ENCODE measurements around the gene BICRA. TPM values are rescaled to one million over a fixed set of nuclear protein-coding genes. Genes with fewer than 3 reads are reported as not detected.

BICRA gene
- polyA plus RNA-seq, 3 donors: 0.08 to 4.6 TPM; not detected in 1

GRCh38 chr19:47704656-47705055 lies 95.7 kb downstream of the BICRA start:
- H3K4me1 Mint-ChIP-seq: peaks cover 6% of the 10 kb centered on the region
- peaks cover 0 to 5% (median 0%) of the 10 kb centered on the region in 7 donors for H3K9me3 Mint-ChIP-seq
- no peak overlapping the region for H3K27ac ChIP-seq (ENCODE audit: low read depth in 1 of 2, low read length in 2 of 2)
- peaks cover 25 to 31% of the 10 kb centered on the region in 2 donors for H3K36me3 Mint-ChIP-seq
- no CpG with 5 or more reads among the region's 3 CpGs for WGBS (ENCODE audit: insufficient coverage)
- peaks cover 16 to 40% of the 10 kb centered on the region in 2 donors for H3K36me3 ChIP-seq (replicated peaks in 1 of 2; ENCODE audit: control insufficient read depth in 1 of 2, insufficient read depth in 2 of 2, low read length in 2 of 2)
- H2AFZ ChIP-seq (ENCODE audit: insufficient read depth, low read depth, low read length, poor library complexity, severe bottlenecking): no peak overlapping the region
- H3K27ac Mint-ChIP-seq: no peak overlapping the region
- intact Hi-C loops (cut with micrococcal nuclease): loop anchor here in 1 of 2 donors (5.0 to 10.0 kb wide), 2 partner anchors 38 to 430 kb away; partner anchors contain the start of gene INAFM1
- H3K4me3 ChIP-seq (replicated peaks in 1 of 3; ENCODE audit: low read depth in 2 of 3, low read length in 3 of 3): no peak overlapping the region
- peaks cover 0 to 2% of the 10 kb centered on the region in 2 donors for H3K27me3 ChIP-seq (ENCODE audit: control insufficient read depth in 2 of 2, insufficient read depth in 2 of 2, low read length in 2 of 2)
- no peak overlapping the region for H3K4me2 ChIP-seq (replicated peaks; ENCODE audit: extremely low read depth, low read length, poor library complexity, severe bottlenecking)
- peaks cover 2 to 8% (median 6%) of the 10 kb centered on the region in 3 donors for H3K27me3 Mint-ChIP-seq (ENCODE audit: low read depth in 3 of 3)
- no peak for DNase-seq
- H4K20me1 ChIP-seq (ENCODE audit: insufficient read depth, low read length): peaks cover 2% of the 10 kb centered on the region
- H3K9ac ChIP-seq (ENCODE audit: insufficient read depth, low read length, poor library complexity, severe bottlenecking): no peak overlapping the region
- H3K79me2 ChIP-seq (ENCODE audit: insufficient read depth, low read length): no peaks in the 10 kb centered on the region
- H3K4me3 Mint-ChIP-seq: no peak overlapping the region
- TF ChIP-seq CTCF (IDR thresholded peaks at IDR 0.05): no peak
- no peaks in the 10 kb centered on the region for H3K4me1 ChIP-seq (ENCODE audit: control insufficient read depth in 1 of 2, insufficient read depth in 2 of 2, low read length in 2 of 2)
- H3K9me3 ChIP-seq (replicated peaks in 1 of 2; ENCODE audit: control insufficient read depth in 1 of 2, insufficient read depth in 1 of 2, low read length in 2 of 2): no peaks in the 10 kb centered on the region

- Histone ChIP-seq H3K4me2 (replicated peaks; ENCODE audit: extremely low read depth, low read length, poor library complexity, severe bottlenecking) (no peak overlapping the region), H2AFZ (ENCODE audit: insufficient read depth, low read depth, low read length, poor library complexity, severe bottlenecking) (no peak overlapping the region), H4K20me1 (ENCODE audit: insufficient read depth, low read length) (no peaks in the 10 kb centered on the region), H3K9ac (ENCODE audit: insufficient read depth, low read length, poor library complexity, severe bottlenecking) (no peak overlapping the region), H3K27ac (ENCODE audit: low read depth in 1 of 2, low read length in 2 of 2) (no peak overlapping the region), H3K79me2 (ENCODE audit: insufficient read depth, low read length) (no peaks in the 10 kb centered on the region), H3K27me3 (ENCODE audit: control insufficient read depth in 2 of 2, insufficient read depth in 2 of 2, low read length in 2 of 2) (peaks cover 0 to 2% of the 10 kb centered on the region in 2 donors), H3K4me3 (replicated peaks in 1 of 3; ENCODE audit: low read depth in 2 of 3, low read length in 3 of 3) (no peak overlapping the region), H3K9me3 (replicated peaks in 1 of 2; ENCODE audit: control insufficient read depth in 1 of 2, insufficient read depth in 1 of 2, low read length in 2 of 2) (no peaks in the 10 kb centered on the region), H3K4me1 (ENCODE audit: control insufficient read depth in 1 of 2, insufficient read depth in 2 of 2, low read length in 2 of 2) (no peaks in the 10 kb centered on the region), H3K36me3 (replicated peaks in 1 of 2; ENCODE audit: control insufficient read depth in 1 of 2, insufficient read depth in 2 of 2, low read length in 2 of 2) (peaks cover 2 to 13% of the 10 kb centered on the region in 2 donors)
- H3K27ac Mint-ChIP-seq: no peak overlapping the region
- peaks cover 0 to 5% (median 0%) of the 10 kb centered on the region in 7 donors for H3K9me3 Mint-ChIP-seq
- H3K36me3 Mint-ChIP-seq: peaks cover 10 to 11% of the 10 kb centered on the region in 2 donors
- peak; percentile 82 for TF ChIP-seq CTCF (IDR thresholded peaks at IDR 0.05)
- peak overlapping the region in 1 of 2 donors; percentile 32 for H3K4me3 Mint-ChIP-seq
- H3K4me1 Mint-ChIP-seq: peaks cover 6% of the 10 kb centered on the region
- 27% methylated on average over 22 of the region's 22 CpGs for WGBS (ENCODE audit: insufficient coverage)
- H3K27me3 Mint-ChIP-seq (ENCODE audit: low read depth in 3 of 3): peaks cover 7 to 16% (median 12%) of the 10 kb centered on the region in 3 donors
- intact Hi-C loops (cut with micrococcal nuclease): loop anchor here in 1 of 2 donors (5.0 to 10.0 kb wide), 2 partner anchors 35 to 433 kb away; partner anchors contain the start of gene INAFM1
- DNase-seq: peak; percentile 49 to 69 (median 60)
These were observed 98.4 kb downstream of the BICRA start for GRCh38 chr19:47707135-47707925.

All from CD14-positive monocyte (primary cell).